ENCODE data around the gene SLC6A13. TPM values are rescaled to one million over a fixed set of nuclear protein-coding genes. Genes with fewer than 3 reads are reported as not detected.
A peak's percentile ranks its signal among the peaks of the same experiment; 100 is the strongest.

Gene SLC6A13
- polyA plus RNA-seq, 1 donor (not counting 4 experiments of a cell fraction or from before 2014, with no cell fraction given) = 0.33 TPM

DNA sequence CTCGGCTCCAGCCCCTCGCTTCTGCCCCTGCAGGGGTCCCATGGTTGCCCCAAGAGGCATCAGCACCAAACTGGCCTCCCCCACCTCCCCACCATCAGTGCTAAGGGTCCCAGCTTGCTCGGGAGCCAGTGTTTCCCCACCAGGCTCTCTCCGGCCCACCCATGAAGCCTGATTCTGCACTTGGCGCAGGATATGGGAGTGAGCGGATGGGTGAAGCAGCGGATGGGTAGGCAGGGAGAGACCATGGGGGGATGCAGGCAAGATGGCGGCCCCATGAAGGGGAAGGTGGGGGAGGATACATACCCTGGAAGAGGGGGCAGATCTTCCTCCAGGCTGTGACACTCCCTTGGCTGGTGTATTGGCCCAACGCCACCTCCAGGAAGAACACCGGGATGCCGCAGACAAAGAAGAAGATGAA lies 58.4 kb downstream of the SLC6A13 start:
- Histone ChIP-seq H3K9me1 (ENCODE audit: control insufficient read depth, extremely low read depth, insufficient read depth, low read length) (no peaks in the 10 kb centered on the region), H3K4me2 (ENCODE audit: control insufficient read depth, extremely low read depth, insufficient read depth, low read depth, low read length) (no peak overlapping the region), H3K27me3 (ENCODE audit: control insufficient read depth, extremely low read depth, insufficient read depth, low read length) (peaks cover 49% of the 10 kb centered on the region), H3K9me3 (ENCODE audit: control insufficient read depth, low read depth, low read length) (no peaks in the 10 kb centered on the region), H4K20me1 (ENCODE audit: control insufficient read depth, extremely low read depth, insufficient read depth, low read length) (no peaks in the 10 kb centered on the region), H2AFZ (ENCODE audit: control insufficient read depth, low read length) (no peak overlapping the region), H3K79me2 (ENCODE audit: control insufficient read depth, insufficient read depth, low read length) (no peaks in the 10 kb centered on the region), H3K36me3 (ENCODE audit: control insufficient read depth in 2 of 2, extremely low read depth in 1 of 2, insufficient read depth in 2 of 2, low read length in 2 of 2) (no peaks in the 10 kb centered on the region), H3K4me1 (ENCODE audit: control insufficient read depth, extremely low read depth, insufficient read depth, low read length) (no peaks in the 10 kb centered on the region), H3K4me3 (ENCODE audit: control insufficient read depth in 2 of 3, extremely low read depth in 1 of 3, insufficient read depth in 2 of 3, low read depth in 1 of 3, low read length in 3 of 3) (no peak overlapping the region), H3K9ac (ENCODE audit: control insufficient read depth, extremely low read depth, insufficient read depth, low read length) (no peak overlapping the region), H3K27ac (ENCODE audit: control insufficient read depth, insufficient read depth, low read length) (no peak overlapping the region)
- FAIRE-seq (no peak), DNase-seq (ENCODE audit: low read depth, low spot score) (no peak)
- dilution Hi-C loops (cut with MboI; ENCODE audit: extremely low pct_ligation_motif_present, low sequenced_read_pairs) = no loop called here
- TF ChIP-seq, protein P1, sequence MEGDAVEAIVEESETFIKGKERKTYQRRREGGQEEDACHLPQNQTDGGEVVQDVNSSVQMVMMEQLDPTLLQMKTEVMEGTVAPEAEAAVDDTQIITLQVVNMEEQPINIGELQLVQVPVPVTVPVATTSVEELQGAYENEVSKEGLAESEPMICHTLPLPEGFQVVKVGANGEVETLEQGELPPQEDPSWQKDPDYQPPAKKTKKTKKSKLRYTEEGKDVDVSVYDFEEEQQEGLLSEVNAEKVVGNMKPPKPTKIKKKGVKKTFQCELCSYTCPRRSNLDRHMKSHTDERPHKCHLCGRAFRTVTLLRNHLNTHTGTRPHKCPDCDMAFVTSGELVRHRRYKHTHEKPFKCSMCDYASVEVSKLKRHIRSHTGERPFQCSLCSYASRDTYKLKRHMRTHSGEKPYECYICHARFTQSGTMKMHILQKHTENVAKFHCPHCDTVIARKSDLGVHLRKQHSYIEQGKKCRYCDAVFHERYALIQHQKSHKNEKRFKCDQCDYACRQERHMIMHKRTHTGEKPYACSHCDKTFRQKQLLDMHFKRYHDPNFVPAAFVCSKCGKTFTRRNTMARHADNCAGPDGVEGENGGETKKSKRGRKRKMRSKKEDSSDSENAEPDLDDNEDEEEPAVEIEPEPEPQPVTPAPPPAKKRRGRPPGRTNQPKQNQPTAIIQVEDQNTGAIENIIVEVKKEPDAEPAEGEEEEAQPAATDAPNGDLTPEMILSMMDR (optimal IDR thresholded peaks at IDR 0.05 in 1 of 3, IDR thresholded peaks at IDR 0.05 in 1 of 3, conservative IDR thresholded peaks at IDR 0.05 in 1 of 3; ENCODE audit: extremely low read depth in 1 of 3, insufficient read depth in 2 of 3, low read length in 3 of 3) = no peak
- no peak for TF ChIP-seq EZH2 (IDR thresholded peaks at IDR 0.05; ENCODE audit: low read length)

DNA sequence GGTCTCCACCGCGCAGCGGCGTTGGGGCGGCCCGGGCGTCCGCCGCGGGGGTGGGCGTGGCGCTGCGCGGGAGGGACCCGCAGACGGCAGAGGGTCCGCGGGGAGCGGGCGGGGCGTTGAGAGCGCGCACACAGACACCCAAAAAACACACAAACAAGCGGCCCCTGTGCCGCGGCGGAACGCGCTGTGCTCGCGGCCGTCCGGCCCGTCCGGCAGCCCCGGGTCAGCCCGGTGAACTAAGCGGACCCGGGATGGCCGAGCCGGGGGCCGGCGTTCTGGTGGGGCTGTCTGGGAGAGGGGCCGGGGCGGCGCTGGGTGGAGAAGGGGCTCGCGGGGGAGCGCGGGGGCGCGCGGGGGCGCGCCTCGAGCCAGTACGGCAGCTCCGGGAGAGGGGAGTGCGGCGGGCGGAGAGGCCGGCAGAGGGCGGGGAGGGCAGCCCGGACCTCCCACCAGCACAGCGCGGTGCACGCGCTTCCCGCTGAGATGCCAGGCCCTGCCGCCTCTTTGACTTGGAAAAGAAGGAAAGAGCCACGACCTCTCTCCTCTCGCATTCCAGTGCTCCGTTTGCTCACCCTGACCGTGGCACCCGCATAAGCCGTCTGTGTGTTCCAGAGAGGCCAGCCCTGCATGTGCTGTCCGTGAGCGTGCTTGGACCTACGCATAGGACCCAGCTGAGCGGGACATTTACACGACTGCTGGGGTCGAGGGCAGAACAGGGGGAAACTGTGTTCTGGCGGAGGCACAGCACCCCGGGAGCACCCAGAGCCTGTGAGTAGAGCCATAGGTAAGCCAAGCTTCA lies 59.0 kb downstream of the SLC6A13 start:
- H3K36me3 ChIP-seq (ENCODE audit: control insufficient read depth in 2 of 2, extremely low read depth in 1 of 2, insufficient read depth in 2 of 2, low read length in 2 of 2) = no peaks in the 10 kb centered on the region
- no peak overlapping the region for H3K4me3 ChIP-seq (ENCODE audit: control insufficient read depth in 2 of 3, extremely low read depth in 1 of 3, insufficient read depth in 2 of 3, low read depth in 1 of 3, low read length in 3 of 3)
- FAIRE-seq (no peak), DNase-seq (ENCODE audit: low read depth, low spot score) (no peak)
- no peak overlapping the region for H3K27ac ChIP-seq (ENCODE audit: control insufficient read depth, insufficient read depth, low read length)
- no peaks in the 10 kb centered on the region for H3K9me3 ChIP-seq (ENCODE audit: control insufficient read depth, low read depth, low read length)
- H3K9me1 ChIP-seq (ENCODE audit: control insufficient read depth, extremely low read depth, insufficient read depth, low read length) = no peaks in the 10 kb centered on the region
- H3K27me3 ChIP-seq (ENCODE audit: control insufficient read depth, extremely low read depth, insufficient read depth, low read length) = peaks cover 52% of the 10 kb centered on the region
- H4K20me1 ChIP-seq (ENCODE audit: control insufficient read depth, extremely low read depth, insufficient read depth, low read length) = no peaks in the 10 kb centered on the region
- H3K9ac ChIP-seq (ENCODE audit: control insufficient read depth, extremely low read depth, insufficient read depth, low read length) = no peak overlapping the region
- H3K4me1 ChIP-seq (ENCODE audit: control insufficient read depth, extremely low read depth, insufficient read depth, low read length) = no peaks in the 10 kb centered on the region
- H3K79me2 ChIP-seq (ENCODE audit: control insufficient read depth, insufficient read depth, low read length) = no peaks in the 10 kb centered on the region
- peak overlapping the region; percentile 37 for H3K4me2 ChIP-seq (ENCODE audit: control insufficient read depth, extremely low read depth, insufficient read depth, low read depth, low read length)
- TF ChIP-seq, protein P1 (optimal IDR thresholded peaks at IDR 0.05 in 1 of 3, IDR thresholded peaks at IDR 0.05 in 1 of 3, conservative IDR thresholded peaks at IDR 0.05 in 1 of 3; ENCODE audit: extremely low read depth in 1 of 3, insufficient read depth in 2 of 3, low read length in 3 of 3) = no peak
- TF ChIP-seq EZH2 (IDR thresholded peaks at IDR 0.05; ENCODE audit: low read length) = no peak
- H2AFZ ChIP-seq (ENCODE audit: control insufficient read depth, low read length) = no peak overlapping the region
- dilution Hi-C loops (cut with MboI; ENCODE audit: extremely low pct_ligation_motif_present, low sequenced_read_pairs) = no loop called here

Measured in keratinocyte (primary cell).